Trophoblast cell (in vitro differentiated cells and primary cell): Measurements from ENCODE around the gene WFS1.

Experiments used
- DNase-seq, 2 donors: peaks; one replicate each; pipeline ENCODE4 v3.0.0-alpha.2; 2016
- H2AFZ ChIP-seq: 2 replicates; pipeline ENCODE4 v1.6.1; 2013; ENCODE audit warnings: low read length, moderate library complexity, mild to moderate bottlenecking; ENCODE audit not compliant: insufficient read depth, poor library complexity
- H2AK5ac ChIP-seq: 2 replicates; pipeline ENCODE4 v1.6.1; 2013; ENCODE audit warnings: mild to moderate bottlenecking, low read length
- H2BK120ac ChIP-seq: 2 replicates; pipeline ENCODE4 v1.6.1; 2013; ENCODE audit warnings: low read length, mild to moderate bottlenecking, moderate library complexity; ENCODE audit not compliant: insufficient read depth, poor library complexity
- H2BK12ac ChIP-seq: 2 replicates; pipeline ENCODE4 v1.6.1; 2013; ENCODE audit warnings: mild to moderate bottlenecking, low read length, moderate library complexity
- H2BK5ac ChIP-seq: 2 replicates; pipeline ENCODE4 v1.6.1; 2013; ENCODE audit warnings: low read length, low read depth, moderate library complexity, mild to moderate bottlenecking; ENCODE audit not compliant: poor library complexity
- H3K14ac ChIP-seq: 2 replicates; pipeline ENCODE4 v1.6.1; 2013; ENCODE audit warnings: mild to moderate bottlenecking, low read length
- H3K18ac ChIP-seq: 2 replicates; pipeline ENCODE4 v1.6.1; 2013; ENCODE audit warnings: mild to moderate bottlenecking, low read length
- H3K23ac ChIP-seq: 2 replicates; pipeline ENCODE4 v1.6.1; 2013; ENCODE audit warnings: low read length
- H3K27ac ChIP-seq: 2 replicates; pipeline ENCODE4 v1.5.1; 2013; ENCODE audit warnings: low read depth, mild to moderate bottlenecking, inconsistent platforms, low read length, moderate library complexity
- H3K27me3 ChIP-seq: 2 replicates; pipeline ENCODE4 v1.6.1; 2013; ENCODE audit warnings: inconsistent platforms, mild to moderate bottlenecking, low read length, moderate library complexity; ENCODE audit not compliant: insufficient read depth
- H3K36me3 ChIP-seq, 2 experiments: 1 replicate in 1 of 2; 2 replicates in 1 of 2; pipeline ENCODE4 v1.6.1; 2013; ENCODE audit warnings: low read length in 2 of 2, mild to moderate bottlenecking in 2 of 2, moderate library complexity in 1 of 2; ENCODE audit not compliant: insufficient read depth in 2 of 2, control insufficient read depth in 1 of 2
- H3K4ac ChIP-seq: 2 replicates; pipeline ENCODE4 v1.6.1; 2013; ENCODE audit warnings: low read depth, mild to moderate bottlenecking, low read length, moderate library complexity
- H3K4me1 ChIP-seq, 2 experiments: 1 replicate in 1 of 2; 2 replicates in 1 of 2; pipeline ENCODE4 v1.6.1; 2013; ENCODE audit warnings: low read length in 2 of 2, mild to moderate bottlenecking in 2 of 2, moderate library complexity in 1 of 2; ENCODE audit not compliant: insufficient read depth in 2 of 2, control insufficient read depth in 1 of 2
- H3K4me2 ChIP-seq: 2 replicates; pipeline ENCODE4 v1.6.1; 2013; ENCODE audit warnings: inconsistent platforms, mild to moderate bottlenecking, low read length, moderate library complexity
- H3K4me3 ChIP-seq: 2 replicates; pipeline ENCODE4 v1.5.1; 2013; ENCODE audit warnings: mild to moderate bottlenecking, low read depth, low read length, inconsistent platforms
- H3K79me1 ChIP-seq: one replicate; pipeline ENCODE4 v1.6.1; 2013; ENCODE audit warnings: low read length
- H3K79me2 ChIP-seq: 2 replicates; pipeline ENCODE4 v1.6.1; 2013; ENCODE audit warnings: low read length, mild to moderate bottlenecking; ENCODE audit not compliant: control insufficient read depth, insufficient read depth, poor library complexity
- H3K9ac ChIP-seq: 2 replicates; pipeline ENCODE4 v1.6.1; 2013; ENCODE audit warnings: mild to moderate bottlenecking, low read length
- H3K9me3 ChIP-seq: 2 replicates; pipeline ENCODE4 v1.6.1; 2013; ENCODE audit warnings: low read depth, mild to moderate bottlenecking, control low read depth, inconsistent platforms, low read length; ENCODE audit not compliant: insufficient read depth
- H4K12ac ChIP-seq: 2 replicates; pipeline ENCODE4 v1.6.1; 2013; ENCODE audit warnings: low read depth, mild to moderate bottlenecking, low read length, moderate library complexity
- H4K8ac ChIP-seq: 2 replicates; pipeline ENCODE4 v1.6.1; 2013; ENCODE audit warnings: low read depth, mild to moderate bottlenecking, low read length, moderate library complexity
- H4K91ac ChIP-seq: one replicate; pipeline ENCODE4 v1.6.1; 2013; ENCODE audit warnings: low read depth, mild to moderate bottlenecking, low read length, moderate library complexity
- WGBS: extraction: QIAGEN DNeasy Blood & Tissue Kit; methylation state at CpG from one replicate; pipeline ENCODE4 v1.1.7; 2013; ENCODE audit warnings: missing lambda C conversion rate; ENCODE audit not compliant: insufficient read length, insufficient coverage; ENCODE audit errors: extremely low coverage; 5-methylcytosine and 5-hydroxymethylcytosine counted together

WFS1 gene

DNA sequence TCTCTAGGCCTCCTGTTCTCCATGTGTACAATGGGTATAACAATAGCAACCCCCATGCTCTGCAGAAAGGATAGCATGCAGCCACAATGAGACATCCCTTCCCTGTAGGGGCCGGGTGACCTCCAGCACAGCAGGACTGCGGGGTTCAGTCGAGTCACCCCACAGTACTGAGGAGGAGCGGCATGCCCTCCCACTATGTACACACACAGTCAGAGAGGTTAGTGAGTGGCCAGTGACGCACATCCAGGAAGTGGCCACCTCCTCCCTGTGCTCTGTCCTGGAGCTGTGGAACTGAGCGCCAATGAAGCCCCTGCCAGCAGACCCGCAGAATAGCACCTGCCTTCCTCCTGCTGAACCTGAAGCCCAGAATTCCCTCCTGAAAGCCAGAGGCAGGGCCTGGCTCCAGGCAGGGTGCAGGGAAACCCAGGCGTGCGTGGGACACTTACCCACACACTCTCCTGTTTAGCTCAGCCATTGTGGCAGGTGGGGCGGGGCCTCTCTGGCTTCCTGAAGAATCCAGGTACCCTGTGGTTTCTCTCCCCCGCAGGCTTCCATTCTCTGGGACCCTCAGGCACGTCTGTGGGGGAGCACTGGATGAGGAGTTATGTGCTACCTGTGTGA, 50.0 kb downstream of the WFS1 start:
- H3K36me3 ChIP-seq: no peaks in the 10 kb centered on the region
- H2BK12ac ChIP-seq: no peak overlapping the region
- DNase-seq: no peak
- H3K9ac ChIP-seq: no peak overlapping the region
- H3K4me1 ChIP-seq: no peaks in the 10 kb centered on the region
- no peak overlapping the region for H3K27ac ChIP-seq
- no peak overlapping the region for H2AFZ ChIP-seq
- no peak overlapping the region for H2BK120ac ChIP-seq
- H3K14ac ChIP-seq: no peak overlapping the region
- H4K8ac ChIP-seq: no peak overlapping the region
- no peak overlapping the region for H2AK5ac ChIP-seq
- H2BK5ac ChIP-seq: no peak overlapping the region
- H3K18ac ChIP-seq: no peak overlapping the region
- H3K23ac ChIP-seq: no peak overlapping the region
- H3K79me2 ChIP-seq: no peaks in the 10 kb centered on the region
- no peaks in the 10 kb centered on the region for H3K27me3 ChIP-seq
- no CpG with 5 or more reads among the region's 12 CpGs for WGBS
- H3K4me2 ChIP-seq: no peak overlapping the region
- H4K91ac ChIP-seq: no peak overlapping the region
- no peak overlapping the region for H4K12ac ChIP-seq
- no peak overlapping the region for H3K4ac ChIP-seq
- no peaks in the 10 kb centered on the region for H3K79me1 ChIP-seq
- no peak overlapping the region for H3K4me3 ChIP-seq
- H3K9me3 ChIP-seq: peaks cover 3% of the 10 kb centered on the region

DNA sequence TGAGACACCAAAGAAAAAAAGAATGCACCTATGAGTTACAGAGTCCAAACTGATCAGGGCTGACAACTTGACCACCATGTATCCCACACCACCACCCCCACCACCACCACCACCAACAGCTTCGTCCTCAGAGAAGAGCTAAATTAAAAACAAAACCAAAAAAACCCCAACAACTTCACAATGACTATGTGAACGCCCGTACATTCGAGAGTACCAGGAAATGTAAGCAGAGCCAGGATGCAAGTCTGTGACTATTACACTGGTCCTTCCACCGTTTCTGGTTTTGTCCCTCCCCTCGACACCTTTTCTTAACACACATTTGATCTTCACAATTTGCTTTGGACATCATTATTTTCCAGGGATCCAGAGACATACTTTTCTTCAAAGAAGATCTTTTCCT, 51.0 kb downstream of the WFS1 start:
- no peak overlapping the region for H2BK5ac ChIP-seq
- H4K8ac ChIP-seq: no peak overlapping the region
- H2BK12ac ChIP-seq: no peak overlapping the region
- no peaks in the 10 kb centered on the region for H3K4me1 ChIP-seq
- H3K18ac ChIP-seq: no peak overlapping the region
- no peaks in the 10 kb centered on the region for H3K79me1 ChIP-seq
- H4K12ac ChIP-seq: no peak overlapping the region
- no CpG with 5 or more reads among the region's 6 CpGs for WGBS
- DNase-seq: no peak
- H3K14ac ChIP-seq: no peak overlapping the region
- H3K23ac ChIP-seq: no peak overlapping the region
- H4K91ac ChIP-seq: no peak overlapping the region
- no peaks in the 10 kb centered on the region for H3K79me2 ChIP-seq
- H2BK120ac ChIP-seq: no peak overlapping the region
- H3K4ac ChIP-seq: no peak overlapping the region
- no peaks in the 10 kb centered on the region for H3K36me3 ChIP-seq
- no peak overlapping the region for H3K4me3 ChIP-seq
- no peak overlapping the region for H3K27ac ChIP-seq
- no peak overlapping the region for H3K4me2 ChIP-seq
- no peak overlapping the region for H2AK5ac ChIP-seq
- H3K9ac ChIP-seq: no peak overlapping the region
- H3K27me3 ChIP-seq: no peaks in the 10 kb centered on the region
- no peak overlapping the region for H2AFZ ChIP-seq
- peaks cover 3% of the 10 kb centered on the region for H3K9me3 ChIP-seq

DNA sequence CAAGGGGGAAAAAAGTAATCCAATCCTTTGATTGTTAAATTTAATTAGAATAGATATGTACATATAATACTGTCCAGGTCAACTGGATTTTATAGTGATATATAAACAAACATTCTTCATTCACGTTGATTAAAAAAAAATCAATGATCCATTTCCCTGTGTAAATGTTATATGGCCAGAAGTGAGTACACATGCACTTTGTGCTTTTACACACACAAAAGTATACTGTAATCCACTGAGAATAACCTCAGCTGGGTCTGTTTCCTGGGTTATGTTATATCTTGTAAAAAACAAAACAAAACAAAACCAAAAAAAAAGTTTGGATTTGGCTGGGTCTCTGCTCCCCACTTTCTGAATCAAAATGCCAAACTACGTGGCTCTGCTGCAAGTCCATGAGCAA, 51.7 kb downstream of the WFS1 start:
- no peaks in the 10 kb centered on the region for H3K36me3 ChIP-seq

DNA sequence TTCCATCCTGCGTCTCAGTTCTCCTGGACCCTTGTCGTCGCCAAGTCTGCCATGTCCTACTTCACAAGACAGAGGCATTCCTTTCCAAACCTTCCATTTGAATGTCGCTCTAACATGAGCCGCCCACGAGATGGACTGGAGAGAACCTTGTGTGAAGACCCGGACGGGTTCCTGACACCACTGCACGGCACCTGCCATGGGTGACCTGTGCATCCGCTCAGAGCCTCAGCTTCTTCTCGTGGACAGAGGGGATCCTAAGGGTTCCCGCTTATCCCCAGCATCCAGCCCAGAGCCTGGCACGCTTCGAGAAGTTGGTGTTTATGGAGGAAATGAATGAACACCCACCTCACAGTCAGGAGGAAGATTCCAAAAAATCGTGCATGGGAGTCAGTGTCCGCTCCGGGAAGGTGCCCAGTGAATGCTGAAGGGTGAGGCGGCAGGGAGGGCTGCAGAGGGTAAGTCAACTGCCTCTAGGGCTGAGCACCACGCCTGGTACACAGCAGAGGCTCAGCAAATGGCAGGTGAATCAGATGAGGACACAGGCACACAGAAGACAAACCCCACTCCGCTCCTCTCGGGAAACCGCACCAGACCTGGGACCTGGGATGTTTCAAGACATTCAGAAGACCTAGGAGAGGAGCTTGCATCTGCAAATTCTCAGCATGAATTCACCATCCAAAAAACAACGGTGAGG, 52.6 kb downstream of the WFS1 start:
- no peak overlapping the region for H3K4ac ChIP-seq
- no peak for DNase-seq
- no peaks in the 10 kb centered on the region for H3K79me2 ChIP-seq
- H3K18ac ChIP-seq: no peak overlapping the region
- no peaks in the 10 kb centered on the region for H3K36me3 ChIP-seq
- H3K4me3 ChIP-seq: no peak overlapping the region
- H3K23ac ChIP-seq: no peak overlapping the region
- WGBS: no CpG with 5 or more reads among the region's 23 CpGs
- H2AFZ ChIP-seq: no peak overlapping the region
- H2BK120ac ChIP-seq: no peak overlapping the region
- no peak overlapping the region for H4K91ac ChIP-seq
- H4K8ac ChIP-seq: no peak overlapping the region
- no peak overlapping the region for H3K9ac ChIP-seq
- peaks cover 2 to 3% of the 10 kb centered on the region in 2 experiments for H3K4me1 ChIP-seq
- H3K27ac ChIP-seq: no peak overlapping the region
- H4K12ac ChIP-seq: no peak overlapping the region
- no peak overlapping the region for H2BK5ac ChIP-seq
- H3K79me1 ChIP-seq: no peaks in the 10 kb centered on the region
- H3K14ac ChIP-seq: no peak overlapping the region
- H2BK12ac ChIP-seq: no peak overlapping the region
- H3K27me3 ChIP-seq: no peaks in the 10 kb centered on the region
- H2AK5ac ChIP-seq: no peak overlapping the region
- H3K4me2 ChIP-seq: no peak overlapping the region
- H3K9me3 ChIP-seq: peaks cover 4% of the 10 kb centered on the region

More for the DNA sequence above, 51.7 kb downstream of the WFS1 start:
- Histone ChIP-seq H3K23ac (no peak overlapping the region), H3K4me2 (no peak overlapping the region), H3K79me2 (no peaks in the 10 kb centered on the region), H4K8ac (no peak overlapping the region), H3K27ac (no peak overlapping the region), H3K4ac (no peak overlapping the region), H2BK5ac (no peak overlapping the region), H3K79me1 (no peaks in the 10 kb centered on the region), H3K9me3 (peaks cover 3% of the 10 kb centered on the region), H2AK5ac (no peak overlapping the region), H3K4me1 (no peaks in the 10 kb centered on the region), H3K27me3 (no peaks in the 10 kb centered on the region), H4K91ac (no peak overlapping the region), H3K18ac (no peak overlapping the region), H4K12ac (no peak overlapping the region), H2AFZ (no peak overlapping the region), H2BK12ac (no peak overlapping the region), H3K4me3 (no peak overlapping the region), H3K14ac (no peak overlapping the region), H2BK120ac (no peak overlapping the region), H3K9ac (no peak overlapping the region)
- no CpG with 5 or more reads among the region's 2 CpGs for WGBS
- no peak for DNase-seq
